IMR-90 (cell line): Measurements from ENCODE around the gene RASGRF2. TPM values are rescaled to one million over a fixed set of nuclear protein-coding genes. Genes with fewer than 3 reads are reported as not detected.

Source experiments
- ATAC-seq: fragments of 200-7000 bp; cut with Tn5 transposase; 2 replicates; pipeline ENCODE4 v1.9.1; 2020; ENCODE audit warnings: low read depth, mild to moderate bottlenecking, moderate library complexity
- BruUV-seq: library from RNA; stranded (reverse); fragments of 400-500 nt; replicated peaks from 2 replicates; lab custom pipeline; 2021; lab: Mats Ljungman, UMichigan
- CTCF ChIA-PET: fragments of 300-600 bp; formaldehyde crosslinking; extraction: SDS; loops from one replicate; lab custom pipeline; 2021; ENCODE audit warnings: antibody characterized with exemption; lab: Yijun Ruan, JAX
- POLR2A ChIA-PET: fragments of 300-600 bp; sonication (Branson Sonifier 250); formaldehyde crosslinking; loops from one replicate; lab custom pipeline; 2022; ENCODE audit warnings: antibody characterized with exemption; ENCODE audit not compliant: unreplicated experiment; lab: Charles Lee
- DNase-seq: peaks from one replicate; pipeline ENCODE4 v3.0.0; 2013
- H2AFZ ChIP-seq: replicated peaks from 2 replicates; pipeline ENCODE3; 2013; ENCODE audit warnings: low read length, mild to moderate bottlenecking; ENCODE audit not compliant: poor library complexity
- H2AK5ac ChIP-seq: 2 replicates; pipeline ENCODE4 v1.6.1; 2013; ENCODE audit warnings: low read depth, low read length, inconsistent platforms
- H2AK9ac ChIP-seq: replicated peaks from 2 replicates; pipeline ENCODE3; 2013; ENCODE audit warnings: mild to moderate bottlenecking, low read depth, low read length, moderate library complexity; ENCODE audit not compliant: poor library complexity
- H2BK120ac ChIP-seq: 2 replicates; pipeline ENCODE4 v1.6.1; 2013; ENCODE audit warnings: low read depth, low read length, inconsistent platforms
- H2BK15ac ChIP-seq: 3 replicates; pipeline ENCODE4 v1.6.1; 2013; ENCODE audit warnings: low read depth, low read length, inconsistent platforms
- H2BK20ac ChIP-seq: 2 replicates; pipeline ENCODE4 v1.6.1; 2013; ENCODE audit warnings: low read depth, mild to moderate bottlenecking, inconsistent platforms, low read length, moderate library complexity
- H2BK5ac ChIP-seq: 2 replicates; pipeline ENCODE4 v1.6.1; 2013; ENCODE audit warnings: mild to moderate bottlenecking, low read depth, low read length, inconsistent platforms; ENCODE audit not compliant: poor library complexity, severe bottlenecking
- H3K14ac ChIP-seq: replicated peaks from 2 replicates; pipeline ENCODE4 v1.6.1; 2013; ENCODE audit warnings: low read depth, low read length, inconsistent platforms
- H3K18ac ChIP-seq: 2 replicates; pipeline ENCODE4 v1.6.1; 2013; ENCODE audit warnings: low read depth, low read length, control low read depth
- H3K23ac ChIP-seq: 2 replicates; pipeline ENCODE4 v1.6.1; 2013; ENCODE audit warnings: low read depth, low read length, inconsistent platforms
- H3K27ac ChIP-seq: 2 replicates; pipeline ENCODE4 v1.5.1; 2013; ENCODE audit warnings: mild to moderate bottlenecking, control low read depth, low read length; ENCODE audit not compliant: insufficient read depth
- H3K27me3 ChIP-seq: 2 replicates; pipeline ENCODE4 v1.6.1; 2013; ENCODE audit warnings: low read length; ENCODE audit not compliant: control insufficient read depth, insufficient read depth
- H3K36me3 ChIP-seq: 2 replicates; pipeline ENCODE4 v1.6.1; 2013; ENCODE audit warnings: low read length, mixed read lengths; ENCODE audit not compliant: control insufficient read depth, insufficient read depth
- H3K4ac ChIP-seq: 2 replicates; pipeline ENCODE4 v1.6.1; 2013; ENCODE audit warnings: low read depth, low read length, inconsistent platforms
- H3K4me1 ChIP-seq: 2 replicates; pipeline ENCODE4 v1.6.1; 2013; ENCODE audit warnings: low read length, mixed read lengths; ENCODE audit not compliant: control insufficient read depth, insufficient read depth
- H3K4me2 ChIP-seq: 2 replicates; pipeline ENCODE4 v1.6.1; 2013; ENCODE audit warnings: low read depth, mild to moderate bottlenecking, control low read depth, low read length, moderate library complexity
- H3K4me3 ChIP-seq: 2 replicates; pipeline ENCODE4 v1.5.1; 2013; ENCODE audit warnings: low read depth, mild to moderate bottlenecking, control low read depth, low read length, moderate library complexity; ENCODE audit not compliant: insufficient read depth
- H3K56ac ChIP-seq: 2 replicates; pipeline ENCODE4 v1.6.1; 2013; ENCODE audit warnings: low read length, inconsistent platforms; ENCODE audit not compliant: insufficient read depth; ENCODE audit errors: extremely low read depth
- H3K79me1 ChIP-seq, 2 experiments: 2 replicates each; pipeline ENCODE4 v1.6.1; 2013; ENCODE audit warnings: low read length in 2 of 2, inconsistent platforms in 1 of 2, low read depth in 1 of 2
- H3K9ac ChIP-seq: 2 replicates; pipeline ENCODE4 v1.6.1; 2013; ENCODE audit warnings: low read depth, low read length, control low read depth
- H3K9me1 ChIP-seq: 2 replicates; pipeline ENCODE4 v1.6.1; 2013; ENCODE audit warnings: low read length, inconsistent platforms; ENCODE audit not compliant: insufficient read depth
- H3K9me3 ChIP-seq: 2 replicates; pipeline ENCODE4 v1.6.1; 2013; ENCODE audit warnings: low read length; ENCODE audit not compliant: control insufficient read depth, insufficient read depth
- H4K20me1 ChIP-seq: 2 replicates; pipeline ENCODE4 v1.6.1; 2013; ENCODE audit warnings: low read length, inconsistent platforms; ENCODE audit not compliant: insufficient read depth
- H4K5ac ChIP-seq: 2 replicates; pipeline ENCODE4 v1.6.1; 2013; ENCODE audit warnings: mild to moderate bottlenecking, low read depth, low read length, control low read depth
- H4K8ac ChIP-seq, 2 experiments: 2 replicates each; pipeline ENCODE4 v1.6.1; 2013; ENCODE audit warnings: low read depth in 2 of 2, low read length in 2 of 2, control low read depth in 1 of 2, inconsistent platforms in 1 of 2
- H4K91ac ChIP-seq: 2 replicates; pipeline ENCODE4 v1.6.1; 2013; ENCODE audit warnings: low read depth, low read length, inconsistent platforms; ENCODE audit not compliant: insufficient read depth
- BHLHE40 ChIP-seq: fragments of 150-350 bp; IDR thresholded peaks from 2 replicates; pipeline ENCODE4 v1.6.1; 2016; ENCODE audit warnings: mild to moderate bottlenecking, low read depth, low read length
- CEBPB ChIP-seq: IDR thresholded peaks from 2 replicates; pipeline ENCODE4 v1.6.1; 2012; ENCODE audit warnings: low read depth, low read length, improper control_type of control experiment
- CHD1 ChIP-seq: IDR thresholded peaks from 2 replicates; pipeline ENCODE4 v1.6.1; 2012; ENCODE audit warnings: low read depth, low read length, improper control_type of control experiment
- FOS ChIP-seq: fragments of 150-350 bp; IDR thresholded peaks from 2 replicates; pipeline ENCODE4 v1.6.1; 2016; ENCODE audit warnings: low read depth, low read length
- MAFK ChIP-seq: IDR thresholded peaks from 2 replicates; pipeline ENCODE4 v1.6.1; 2012; ENCODE audit warnings: low read depth, low read length, improper control_type of control experiment
- MAZ ChIP-seq: IDR thresholded peaks from 2 replicates; pipeline ENCODE4 v1.6.1; 2012; ENCODE audit warnings: low read depth, mild to moderate bottlenecking, low read length, improper control_type of control experiment, moderate library complexity, borderline replicate concordance
- MXI1 ChIP-seq: IDR thresholded peaks from 2 replicates; pipeline ENCODE4 v1.6.1; 2012; ENCODE audit warnings: low read depth, mild to moderate bottlenecking, low read length, moderate library complexity, borderline replicate concordance
- NFE2L2 ChIP-seq: fragments of 150-350 bp; IDR thresholded peaks from 2 replicates; pipeline ENCODE4 v1.6.1; 2016; ENCODE audit warnings: low read depth, mild to moderate bottlenecking, low read length
- POLR2A ChIP-seq: IDR thresholded peaks from 2 replicates; pipeline ENCODE4 v1.6.1; 2012; ENCODE audit warnings: mild to moderate bottlenecking, low read depth, low read length
- RAD21 ChIP-seq: IDR thresholded peaks from 2 replicates; pipeline ENCODE4 v1.6.1; 2012; ENCODE audit warnings: low read length, improper control_type of control experiment
- RCOR1 ChIP-seq: IDR thresholded peaks from 2 replicates; pipeline ENCODE4 v1.6.1; 2012; ENCODE audit warnings: mild to moderate bottlenecking, low read length, improper control_type of control experiment; ENCODE audit not compliant: insufficient replicate concordance
- RFX5 ChIP-seq: IDR thresholded peaks from 2 replicates; pipeline ENCODE4 v1.8.0; 2012; ENCODE audit warnings: low read depth, mild to moderate bottlenecking, low read length, moderate library complexity
- SMC3 ChIP-seq: fragments of 150-350 bp; IDR thresholded peaks from 2 replicates; pipeline ENCODE4 v1.6.1; 2016; ENCODE audit warnings: low read depth, mild to moderate bottlenecking, antibody characterized with exemption, low read length, moderate library complexity
- USF2 ChIP-seq: fragments of 150-350 bp; IDR thresholded peaks from 2 replicates; pipeline ENCODE4 v1.6.1; 2017; ENCODE audit warnings: mild to moderate bottlenecking, antibody characterized with exemption, low read length, low read depth
- WGBS, 2 experiments: methylation state at CpG; one replicate each; pipeline versions ENCODE4 v1.1.5 to v1.1.7; 2013; ENCODE audit warnings: missing lambda C conversion rate in 2 of 2; ENCODE audit not compliant: insufficient read length in 1 of 2; ENCODE audit errors: extremely low coverage in 2 of 2; 5-methylcytosine and 5-hydroxymethylcytosine counted together
- dilution Hi-C: fragments of 300-500 bp; cut with HindIII; formaldehyde crosslinking; loops from one replicate; pipeline ENCODE4 v1.14.3; 2018; ENCODE audit warnings: low sequenced_read_pairs; ENCODE audit not compliant: unreplicated experiment
- in situ Hi-C: fragments of 300-500 bp; cut with MboI; formaldehyde crosslinking; loops from 3 replicates; pipeline ENCODE4 v1.14.3; 2019; ENCODE audit warnings: low sequenced_read_pairs, inconsistent platforms, mixed read lengths
- intact Hi-C: fragments of 100-400 bp; cut with micrococcal nuclease; formaldehyde crosslinking; loops from 2 replicates; pipeline ENCODE4 v1.10.0; 2022
- polyA plus RNA-seq, 3 experiments: library from polyadenylated mRNA; depleted of rRNA; stranded (reverse); fragments of >200 nt; gene quantifications; 2 replicates each; pipeline ENCODE4 v1.2.3, GENCODE V29; 2012; ENCODE audit warnings: low replicate concordance in 1 of 3
- total RNA-seq: library from RNA; depleted of rRNA; stranded (reverse); fragments of >200 nt; gene quantifications from 2 replicates; pipeline ENCODE4 v1.2.3, GENCODE V29; 2012
- TF ChIP-seq, protein P1 (sequence below): conservative IDR thresholded peaks from 2 replicates; pipeline ENCODE4 v1.5.1; 2012; ENCODE audit warnings: mild to moderate bottlenecking, low read depth, low read length, improper control_type of control experiment
- TF ChIP-seq, protein P2 (sequence below): fragments of 150-350 bp; IDR thresholded peaks from 2 replicates; pipeline ENCODE4 v1.6.1; 2016; ENCODE audit warnings: low read depth, mild to moderate bottlenecking, low read length, moderate library complexity, borderline replicate concordance

Gene RASGRF2
- total and polyA plus RNA-seq, 2 of the 4 experiments (the other 2 are of a cell fraction) = 2.9 to 5.0 TPM

GRCh38 chr5:81161012-81161601 is 200.9 kb downstream of the RASGRF2 start:
- no peaks in the 10 kb centered on the region; the same call in 1 of the 2 replicates for H3K9me1 ChIP-seq
- TF ChIP-seq MAFK = no peak
- TF ChIP-seq BHLHE40 = no peak
- TF ChIP-seq FOS = no peak
- TF ChIP-seq, protein P1, sequence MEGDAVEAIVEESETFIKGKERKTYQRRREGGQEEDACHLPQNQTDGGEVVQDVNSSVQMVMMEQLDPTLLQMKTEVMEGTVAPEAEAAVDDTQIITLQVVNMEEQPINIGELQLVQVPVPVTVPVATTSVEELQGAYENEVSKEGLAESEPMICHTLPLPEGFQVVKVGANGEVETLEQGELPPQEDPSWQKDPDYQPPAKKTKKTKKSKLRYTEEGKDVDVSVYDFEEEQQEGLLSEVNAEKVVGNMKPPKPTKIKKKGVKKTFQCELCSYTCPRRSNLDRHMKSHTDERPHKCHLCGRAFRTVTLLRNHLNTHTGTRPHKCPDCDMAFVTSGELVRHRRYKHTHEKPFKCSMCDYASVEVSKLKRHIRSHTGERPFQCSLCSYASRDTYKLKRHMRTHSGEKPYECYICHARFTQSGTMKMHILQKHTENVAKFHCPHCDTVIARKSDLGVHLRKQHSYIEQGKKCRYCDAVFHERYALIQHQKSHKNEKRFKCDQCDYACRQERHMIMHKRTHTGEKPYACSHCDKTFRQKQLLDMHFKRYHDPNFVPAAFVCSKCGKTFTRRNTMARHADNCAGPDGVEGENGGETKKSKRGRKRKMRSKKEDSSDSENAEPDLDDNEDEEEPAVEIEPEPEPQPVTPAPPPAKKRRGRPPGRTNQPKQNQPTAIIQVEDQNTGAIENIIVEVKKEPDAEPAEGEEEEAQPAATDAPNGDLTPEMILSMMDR = no peak
- no peak for TF ChIP-seq SMC3
- TF ChIP-seq RAD21 = no peak
- no peak for TF ChIP-seq CHD1
- TF ChIP-seq, protein P2, sequence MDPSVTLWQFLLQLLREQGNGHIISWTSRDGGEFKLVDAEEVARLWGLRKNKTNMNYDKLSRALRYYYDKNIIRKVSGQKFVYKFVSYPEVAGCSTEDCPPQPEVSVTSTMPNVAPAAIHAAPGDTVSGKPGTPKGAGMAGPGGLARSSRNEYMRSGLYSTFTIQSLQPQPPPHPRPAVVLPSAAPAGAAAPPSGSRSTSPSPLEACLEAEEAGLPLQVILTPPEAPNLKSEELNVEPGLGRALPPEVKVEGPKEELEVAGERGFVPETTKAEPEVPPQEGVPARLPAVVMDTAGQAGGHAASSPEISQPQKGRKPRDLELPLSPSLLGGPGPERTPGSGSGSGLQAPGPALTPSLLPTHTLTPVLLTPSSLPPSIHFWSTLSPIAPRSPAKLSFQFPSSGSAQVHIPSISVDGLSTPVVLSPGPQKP = no peak
- no peak for TF ChIP-seq POLR2A
- no peak for TF ChIP-seq MXI1
- no peak for TF ChIP-seq RFX5
- TF ChIP-seq CEBPB = no peak
- no peak for TF ChIP-seq MAZ
- no peak for TF ChIP-seq USF2
- TF ChIP-seq NFE2L2 = no peak
- TF ChIP-seq RCOR1 = no peak
- in situ Hi-C loops = no loop called here
- H4K5ac ChIP-seq = no peak overlapping the region
- no peak overlapping the region for H2AFZ ChIP-seq
- H2BK120ac ChIP-seq = no peak overlapping the region
- H3K9me3 ChIP-seq = no peaks in the 10 kb centered on the region
- H3K18ac ChIP-seq = no peak overlapping the region
- H3K4me2 ChIP-seq = no peak overlapping the region
- H3K4me1 ChIP-seq = no peaks in the 10 kb centered on the region; the same call in 1 of the 2 replicates
- no peak for ATAC-seq
- H3K4ac ChIP-seq = no peak overlapping the region
- H4K20me1 ChIP-seq = no peaks in the 10 kb centered on the region
- no CpG with 5 or more reads among the region's 5 CpGs for WGBS, 2 experiments
- no peak overlapping the region for H2AK5ac ChIP-seq
- H2BK15ac ChIP-seq = no peak overlapping the region
- no peak for DNase-seq
- no peak overlapping the region for H2AK9ac ChIP-seq
- H3K27me3 ChIP-seq = no peaks in the 10 kb centered on the region
- no peak overlapping the region for H4K91ac ChIP-seq
- no peak overlapping the region for H3K27ac ChIP-seq
- H3K23ac ChIP-seq = no peak overlapping the region
- H3K36me3 ChIP-seq = no peaks in the 10 kb centered on the region
- no peak overlapping the region for H2BK5ac ChIP-seq
- no peak overlapping the region for H4K8ac ChIP-seq
- H2BK20ac ChIP-seq = no peak overlapping the region
- H3K79me1 ChIP-seq = peaks cover 0 to 4% of the 10 kb centered on the region in 2 experiments; a peak in 3 of 4 replicates
- no TSS peak for BruUV-seq
- no peak overlapping the region for H3K9ac ChIP-seq
- H3K14ac ChIP-seq = no peak overlapping the region
- ChIA-PET CTCF (no interaction called here), POLR2A (no interaction called here)
- dilution Hi-C loops = no loop called here
- H3K56ac ChIP-seq = no peak overlapping the region
- no peak overlapping the region for H3K4me3 ChIP-seq
- intact Hi-C loops = no loop called here
